A549 (cell line): ENCODE data around the gene SPC24. TPM values are rescaled to one million over a fixed set of nuclear protein-coding genes. Genes with fewer than 3 reads are reported as not detected.

Experiments
- ATAC-seq, 2 experiments: fragments of 200-7000 bp in 1 of 2; fragments of >200 bp in 1 of 2; cut with Nextera tagmentation in 1 of 2; cut with Tn5 transposase in 1 of 2; 3 replicates each; pipeline versions ENCODE4 v1.8.0 to v1.9.1; 2018 to 2020; ENCODE audit warnings: mild to moderate bottlenecking in 1 of 2, moderate library complexity in 1 of 2
- CTCF ChIA-PET: fragments of 300-600 bp; sonication (Branson Sonifier 250); formaldehyde crosslinking; extraction: SDS; loops from one replicate; lab custom pipeline; 2021; ENCODE audit warnings: antibody characterized with exemption, inconsistent platforms; lab: Yijun Ruan, JAX
- POLR2A ChIA-PET: fragments of 350-600 bp; formaldehyde crosslinking; extraction: SDS; loops from one replicate; lab custom pipeline; 2021; ENCODE audit warnings: antibody characterized with exemption, inconsistent platforms; lab: Yijun Ruan, JAX
- DNase-seq, 2 experiments: peaks; one replicate each; pipeline versions ENCODE4 v3.0.0 to v3.0.0-alpha.2; 2011 to 2016; ENCODE audit warnings: low read depth in 1 of 2, low spot score in 1 of 2
- FAIRE-seq: peaks from 2 replicates; lab custom pipeline; 2011; peaks lifted over from hg19 to GRCh38; lab: Jason Lieb, UNC
- H3K27ac ChIP-seq, 2 experiments: fragments of >200 bp; sonication (Bioruptor Twin); formaldehyde crosslinking; 3 replicates each; pipeline ENCODE4 v1.5.1; 2016 to 2017
- H3K4me1 ChIP-seq: fragments of >200 bp; sonication (Bioruptor Twin); formaldehyde crosslinking; 3 replicates; pipeline ENCODE4 v1.6.1; 2016
- H3K4me2 ChIP-seq: fragments of >200 bp; sonication (Bioruptor Twin); formaldehyde crosslinking; 3 replicates; pipeline ENCODE4 v1.6.1; 2016
- H3K4me3 ChIP-seq: fragments of >200 bp; sonication (Bioruptor Twin); formaldehyde crosslinking; 3 replicates; pipeline ENCODE4 v1.5.1; 2016
- H3K9me3 ChIP-seq: fragments of >200 bp; sonication (Bioruptor Twin); formaldehyde crosslinking; 3 replicates; pipeline ENCODE4 v1.6.1; 2016
- CEBPB ChIP-seq, 2 experiments: fragments of >200 bp in 1 of 2; sonication (Bioruptor Twin) in 1 of 2; formaldehyde crosslinking in 1 of 2; IDR thresholded peaks; 2 replicates each; pipeline ENCODE4 v1.6.1; 2012 to 2016
- EHMT2 ChIP-seq: fragments of 200-600 bp; sonication (generic); IDR thresholded peaks from 2 replicates; pipeline ENCODE4 v1.6.1; 2016; ENCODE audit warnings: antibody characterized with exemption, low read depth, mild to moderate bottlenecking, moderate library complexity
- FOSL2 ChIP-seq, 2 experiments: fragments of 450-650 bp in 1 of 2; fragments of >200 bp in 1 of 2; sonication (Bioruptor Twin) in 1 of 2; formaldehyde crosslinking; IDR thresholded peaks; 2 replicates each; pipeline versions ENCODE4 v1.5.0 to v1.6.1; 2016 to 2020; ENCODE audit warnings: mild to moderate bottlenecking in 1 of 2, moderate library complexity in 1 of 2
- HDAC2 ChIP-seq: fragments of 200-600 bp; sonication (generic); IDR thresholded peaks from 2 replicates; pipeline ENCODE4 v1.6.1; 2016
- HES2 ChIP-seq: fragments of >200 bp; sonication (Bioruptor Twin); formaldehyde crosslinking; IDR thresholded peaks from 2 replicates; pipeline ENCODE4 v1.6.1; 2016
- HEYL ChIP-seq: fragments of 250-450 bp; sonication (Bioruptor Pico); IDR thresholded peaks from 2 replicates; pipeline ENCODE4 v1.8.0; 2021; ENCODE audit warnings: mild to moderate bottlenecking, moderate library complexity
- HMGXB4 ChIP-seq: fragments of 250-450 bp; sonication (Bioruptor Pico); IDR thresholded peaks from 2 replicates; pipeline ENCODE4 v1.5.0; 2021; ENCODE audit warnings: mild to moderate bottlenecking, moderate library complexity, borderline replicate concordance
- HOXB13 ChIP-seq: fragments of 250-450 bp; sonication (Bioruptor Pico); IDR thresholded peaks from 2 replicates; pipeline ENCODE4 v1.5.0; 2020; ENCODE audit warnings: low read depth, mild to moderate bottlenecking, moderate library complexity
- HOXB5 ChIP-seq: fragments of 250-450 bp; sonication (Bioruptor Pico); IDR thresholded peaks from 2 replicates; pipeline ENCODE4 v1.5.0; 2020; ENCODE audit warnings: mild to moderate bottlenecking, moderate library complexity
- JUN ChIP-seq, 2 experiments: fragments of >200 bp; sonication (Bioruptor Twin); formaldehyde crosslinking; IDR thresholded peaks; 2 replicates in 1 of 2; 3 replicates in 1 of 2; pipeline ENCODE4 v1.6.1; 2016 to 2017
- JUNB ChIP-seq: fragments of >200 bp; sonication (Bioruptor Twin); formaldehyde crosslinking; IDR thresholded peaks from 2 replicates; pipeline ENCODE4 v1.6.1; 2016
- MAFK ChIP-seq: fragments of 450-650 bp; IDR thresholded peaks from 2 replicates; pipeline ENCODE4 v1.6.1; 2014; ENCODE audit not compliant: partially characterized antibody
- MYC ChIP-seq: IDR thresholded peaks from 2 replicates; pipeline ENCODE4 v1.6.1; 2012; ENCODE audit warnings: mild to moderate bottlenecking, inconsistent platforms, low read length, improper control_type of control experiment, borderline replicate concordance
- NPAS2 ChIP-seq: fragments of 250-450 bp; sonication (Bioruptor Pico); IDR thresholded peaks from 2 replicates; pipeline ENCODE4 v1.8.0; 2022; ENCODE audit warnings: mild to moderate bottlenecking, moderate library complexity, borderline replicate concordance
- PBX3 ChIP-seq: IDR thresholded peaks from 2 replicates; pipeline ENCODE4 v1.6.1; 2012
- RAD21 ChIP-seq, 2 experiments: fragments of >200 bp in 1 of 2; sonication (Bioruptor Twin) in 1 of 2; formaldehyde crosslinking in 1 of 2; IDR thresholded peaks in 1 of 2; conservative IDR thresholded peaks in 1 of 2; 2 replicates in 1 of 2; 3 replicates in 1 of 2; pipeline ENCODE4 v1.6.1; 2012 to 2018; ENCODE audit warnings: inconsistent platforms in 1 of 2
- RARB ChIP-seq: fragments of 250-450 bp; sonication (Bioruptor Pico); IDR thresholded peaks from 2 replicates; pipeline ENCODE4 v1.8.0; 2021; ENCODE audit warnings: mild to moderate bottlenecking, moderate library complexity
- RCOR1 ChIP-seq: fragments of 150-350 bp; IDR thresholded peaks from 2 replicates; pipeline ENCODE4 v1.6.1; 2014; ENCODE audit warnings: antibody characterized with exemption, low read length, low read depth
- RFX5 ChIP-seq: fragments of 450-650 bp; IDR thresholded peaks from 2 replicates; pipeline ENCODE4 v1.7.1; 2014; ENCODE audit warnings: antibody characterized with exemption, mild to moderate bottlenecking, moderate library complexity
- RNF2 ChIP-seq: fragments of 200-600 bp; sonication (generic); IDR thresholded peaks from 2 replicates; pipeline ENCODE4 v1.6.1; 2016; ENCODE audit warnings: low read depth, mild to moderate bottlenecking, antibody characterized with exemption, moderate library complexity, borderline replicate concordance
- SREBF2 ChIP-seq: fragments of 450-650 bp; IDR thresholded peaks from 2 replicates; pipeline ENCODE4 v1.6.1; 2014; ENCODE audit warnings: mild to moderate bottlenecking, moderate library complexity
- TFCP2L1 ChIP-seq: fragments of 250-450 bp; sonication (Bioruptor Pico); IDR thresholded peaks from 2 replicates; pipeline ENCODE4 v1.5.0; 2021; ENCODE audit warnings: mild to moderate bottlenecking
- ZC3H11A ChIP-seq: fragments of 450-650 bp; IDR thresholded peaks from 2 replicates; pipeline ENCODE4 v1.6.1; 2014; ENCODE audit warnings: antibody characterized with exemption, mild to moderate bottlenecking
- WGBS: methylation state at CpG from one replicate; pipeline ENCODE4 v1.1.6; 2017; ENCODE audit errors: missing lambda C conversion rate; 5-methylcytosine and 5-hydroxymethylcytosine counted together
- polyA plus RNA-seq, 4 experiments: library from polyadenylated mRNA; depleted of rRNA in 3 of 4; stranded (reverse); fragments of >200 nt; fragmentation: RNase III in 1 of 4; extraction: RNeasy Plus Mini Kit Qiagen cat#74134 plus additional on column Dnase treatment in 1 of 4; gene quantifications; 2 replicates in 3 of 4; 3 replicates in 1 of 4; pipeline ENCODE4 v1.2.3, GENCODE V29; 2011 to 2017
- TF ChIP-seq, protein P1 (sequence below): fragments of >200 bp; sonication (Bioruptor Twin); formaldehyde crosslinking; IDR thresholded peaks from 3 replicates; pipeline ENCODE4 v1.6.1; 2016
- TF ChIP-seq, protein P2 (sequence below): fragments of 450-650 bp; IDR thresholded peaks from 2 replicates; pipeline ENCODE4 v1.6.1; 2014; ENCODE audit warnings: antibody characterized with exemption
- TF ChIP-seq, protein P3 (sequence below): fragments of 150-350 bp; IDR thresholded peaks from 2 replicates; pipeline ENCODE4 v1.6.1; 2014; ENCODE audit warnings: low read depth, mild to moderate bottlenecking, low read length

Gene SPC24
- polyA plus RNA-seq, 2 of the 4 experiments (the other 2 are of a cell fraction): 16.5 to 22.2 TPM

- POLR2A ChIA-PET: no interaction called here
- no peak overlapping the region for H3K4me2 ChIP-seq
- FAIRE-seq: no peak
Measured at GRCh38 chr19:11165486-11166030, 10.0 kb upstream of the SPC24 start.

DNA sequence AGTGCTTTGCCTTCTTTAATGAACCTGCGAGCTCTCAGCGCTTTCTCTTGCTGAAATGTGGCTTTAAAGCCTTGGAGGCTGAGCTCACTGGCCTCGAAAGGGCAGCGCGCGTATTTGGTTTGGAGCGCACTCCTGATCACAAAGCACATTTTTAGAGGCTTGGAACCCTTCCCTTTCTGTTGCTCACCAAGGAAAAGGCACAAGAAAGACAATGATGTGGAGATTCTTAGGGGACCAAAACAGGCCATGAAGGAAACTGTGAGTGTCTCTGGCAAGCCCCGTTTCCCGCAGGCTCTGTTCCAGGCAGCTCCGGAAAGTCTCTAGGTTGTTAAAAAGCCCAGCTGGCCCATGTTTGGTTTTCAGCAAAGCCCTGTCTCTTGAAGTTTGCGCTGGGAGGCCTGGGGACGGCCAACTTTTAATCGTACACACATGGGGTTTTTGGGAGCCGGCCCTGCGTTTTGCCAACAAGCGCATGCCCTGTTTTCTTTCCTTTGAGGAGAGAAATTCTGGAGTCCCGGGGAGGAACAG, 9.4 kb upstream of the SPC24 start:
- DNase-seq (no peak), ATAC-seq (no peak)
- no peak overlapping the region for H3K4me2 ChIP-seq
- CTCF ChIA-PET: interaction anchor here (1.2 to 1.4 kb wide), 2 partner anchors 27 to 38 kb away, joined by 3 to 7 read pairs; no protein-coding TSS in a partner anchor
- 0 out of 3 replicates have a peak, but pooled peaks cover 2% of the 10 kb centered on the region for H3K9me3 ChIP-seq
- no peak overlapping the region for H3K27ac ChIP-seq
- H3K4me3 ChIP-seq: no peak overlapping the region
- WGBS: 94% methylated on average over 17 of the region's 17 CpGs
- TF ChIP-seq HOXB13 (CRISPR knock-in tag): no peak
- TF ChIP-seq PBX3: no peak
- TF ChIP-seq MAFK: no peak
- TF ChIP-seq ZC3H11A: no peak
- no peak for TF ChIP-seq JUN (IDR thresholded peaks at IDR 0.05)
- no peak for TF ChIP-seq HEYL
- TF ChIP-seq, protein P1, sequence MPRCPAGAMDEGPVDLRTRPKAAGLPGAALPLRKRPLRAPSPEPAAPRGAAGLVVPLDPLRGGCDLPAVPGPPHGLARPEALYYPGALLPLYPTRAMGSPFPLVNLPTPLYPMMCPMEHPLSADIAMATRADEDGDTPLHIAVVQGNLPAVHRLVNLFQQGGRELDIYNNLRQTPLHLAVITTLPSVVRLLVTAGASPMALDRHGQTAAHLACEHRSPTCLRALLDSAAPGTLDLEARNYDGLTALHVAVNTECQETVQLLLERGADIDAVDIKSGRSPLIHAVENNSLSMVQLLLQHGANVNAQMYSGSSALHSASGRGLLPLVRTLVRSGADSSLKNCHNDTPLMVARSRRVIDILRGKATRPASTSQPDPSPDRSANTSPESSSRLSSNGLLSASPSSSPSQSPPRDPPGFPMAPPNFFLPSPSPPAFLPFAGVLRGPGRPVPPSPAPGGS: no peak
- TF ChIP-seq HDAC2: no peak
- TF ChIP-seq HES2: no peak
- no peak for TF ChIP-seq JUNB
- no peak for TF ChIP-seq EHMT2
- no peak for TF ChIP-seq CEBPB (IDR thresholded peaks at IDR 0.05)
- TF ChIP-seq, all 56 proteins: peak for 0
- POLR2A ChIA-PET: no interaction called here
- H3K4me1 ChIP-seq: peaks cover 10% of the 10 kb centered on the region; the same call in 2 of the 3 replicates
- no peak for FAIRE-seq

More at GRCh38 chr19:11165486-11166030, 10.0 kb upstream of the SPC24 start:
- DNase-seq (no peak), ATAC-seq (no peak)
- peaks cover 10% of the 10 kb centered on the region; the same call in 2 of the 3 replicates for H3K4me1 ChIP-seq
- TF ChIP-seq SREBF2 (no peak), MYC (no peak), EHMT2 (no peak), RCOR1 (no peak)
- WGBS: 91% methylated on average over 13 of the region's 13 CpGs
- no peak overlapping the region for H3K27ac ChIP-seq
- CTCF ChIA-PET: interaction anchor here (1.4 kb wide), 1 partner anchor 39 kb away, joined by 3 read pairs; no protein-coding TSS in a partner anchor
- 0 out of 3 replicates have a peak, but pooled peaks cover under 1% of the 10 kb centered on the region for H3K9me3 ChIP-seq
- no peak overlapping the region for H3K4me3 ChIP-seq

- CTCF ChIA-PET: interaction anchor here (0.7 to 1.2 kb wide), 2 partner anchors 26 to 184 kb away, joined by 3 to 7 read pairs; no protein-coding TSS in a partner anchor
Measured at GRCh38 chr19:11164296-11164695, 8.7 kb upstream of the SPC24 start.

More at GRCh38 chr19:11164296-11164695, 8.7 kb upstream of the SPC24 start:
- Histone ChIP-seq H3K4me3 (no peak overlapping the region), H3K4me1 (peaks cover 10% of the 10 kb centered on the region; the same call in 2 of the 3 replicates), H3K4me2 (no peak overlapping the region), H3K9me3 (0 out of 3 replicates have a peak, but pooled peaks cover 2% of the 10 kb centered on the region), H3K27ac (no peak overlapping the region)
- FAIRE-seq (no peak), DNase-seq (no peak), ATAC-seq (no peak)
- no peak for TF ChIP-seq TFCP2L1 (CRISPR knock-in tag)
- TF ChIP-seq HOXB5: no peak
- no peak for TF ChIP-seq RAD21 (conservative IDR thresholded peaks at IDR 0.05 in 1 of 2, IDR thresholded peaks at IDR 0.05 in 1 of 2)
- TF ChIP-seq NPAS2 (CRISPR knock-in tag): no peak
- TF ChIP-seq, protein P2, sequence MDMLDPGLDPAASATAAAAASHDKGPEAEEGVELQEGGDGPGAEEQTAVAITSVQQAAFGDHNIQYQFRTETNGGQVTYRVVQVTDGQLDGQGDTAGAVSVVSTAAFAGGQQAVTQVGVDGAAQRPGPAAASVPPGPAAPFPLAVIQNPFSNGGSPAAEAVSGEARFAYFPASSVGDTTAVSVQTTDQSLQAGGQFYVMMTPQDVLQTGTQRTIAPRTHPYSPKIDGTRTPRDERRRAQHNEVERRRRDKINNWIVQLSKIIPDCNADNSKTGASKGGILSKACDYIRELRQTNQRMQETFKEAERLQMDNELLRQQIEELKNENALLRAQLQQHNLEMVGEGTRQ: no peak
- no peak for TF ChIP-seq HMGXB4 (CRISPR knock-in tag)
- TF ChIP-seq, protein P3, sequence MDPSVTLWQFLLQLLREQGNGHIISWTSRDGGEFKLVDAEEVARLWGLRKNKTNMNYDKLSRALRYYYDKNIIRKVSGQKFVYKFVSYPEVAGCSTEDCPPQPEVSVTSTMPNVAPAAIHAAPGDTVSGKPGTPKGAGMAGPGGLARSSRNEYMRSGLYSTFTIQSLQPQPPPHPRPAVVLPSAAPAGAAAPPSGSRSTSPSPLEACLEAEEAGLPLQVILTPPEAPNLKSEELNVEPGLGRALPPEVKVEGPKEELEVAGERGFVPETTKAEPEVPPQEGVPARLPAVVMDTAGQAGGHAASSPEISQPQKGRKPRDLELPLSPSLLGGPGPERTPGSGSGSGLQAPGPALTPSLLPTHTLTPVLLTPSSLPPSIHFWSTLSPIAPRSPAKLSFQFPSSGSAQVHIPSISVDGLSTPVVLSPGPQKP: no peak
- TF ChIP-seq HOXB13 (CRISPR knock-in tag): no peak
- no peak for TF ChIP-seq RFX5
- TF ChIP-seq FOSL2 (IDR thresholded peaks at IDR 0.05): no peak
- TF ChIP-seq FOSL2 (CRISPR knock-in tag; IDR thresholded peaks at IDR 0.05): no peak
- no peak for TF ChIP-seq CEBPB (IDR thresholded peaks at IDR 0.05)
- no peak for TF ChIP-seq EHMT2
- TF ChIP-seq RARB: no peak
- no peak for TF ChIP-seq RNF2
- WGBS: 83% methylated on average over 11 of the region's 11 CpGs
- POLR2A ChIA-PET: interaction anchor here (0.6 kb wide), 1 partner anchor 210 kb away, joined by 3 read pairs; the partner anchor contains the start of gene SWSAP1
